GM18499 (cell line): Measurements from ENCODE around the gene TYRP1.

Experiments
- ATAC-seq: cut with Tn5 transposase; IDR thresholded peaks from one replicate; pipeline ENCODE4 v1.9.1; 2021; ENCODE audit warnings: moderate number of reproducible peaks; ENCODE audit not compliant: insufficient read depth, unreplicated experiment

TYRP1 gene

DNA sequence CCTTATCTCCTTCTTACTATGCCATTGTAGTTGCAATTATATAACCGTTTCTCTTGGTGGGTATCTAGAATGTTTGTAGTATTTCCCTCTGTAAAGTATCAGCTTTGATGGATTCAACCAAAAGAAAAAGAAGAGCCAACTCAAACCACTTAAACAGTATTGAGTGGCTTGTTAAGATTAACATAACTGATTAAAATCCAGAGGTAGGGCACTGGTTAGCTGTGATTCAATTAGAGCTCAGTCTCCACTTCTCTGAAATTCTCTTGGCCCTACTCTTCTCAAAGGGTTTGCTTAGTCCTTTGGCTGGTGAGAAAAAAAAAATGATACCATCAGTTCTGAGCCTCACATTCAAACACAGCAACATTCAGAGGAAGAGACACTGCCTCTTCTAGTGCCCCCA is 37.0 kb downstream of the TYRP1 start:
- ATAC-seq = no peak

DNA sequence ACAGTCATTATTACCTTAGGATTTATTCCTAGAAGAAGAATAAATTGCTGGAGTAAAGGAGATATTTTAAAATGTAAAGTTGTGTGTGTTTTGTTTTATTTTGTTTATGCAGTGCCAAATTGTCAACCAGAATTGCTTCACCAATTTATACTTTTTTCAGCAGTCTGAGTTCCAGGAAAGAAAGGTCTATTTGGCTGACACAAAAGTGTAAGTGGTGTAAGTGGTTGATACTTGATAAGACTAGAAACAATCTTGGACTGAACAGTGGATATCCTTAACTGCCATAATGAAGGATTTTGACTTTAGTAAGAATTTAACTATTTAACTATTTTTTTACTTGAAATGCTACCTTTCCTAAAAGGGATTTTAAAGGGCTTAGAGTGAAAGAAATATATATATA is 37.7 kb downstream of the TYRP1 start:
- ATAC-seq = no peak

DNA sequence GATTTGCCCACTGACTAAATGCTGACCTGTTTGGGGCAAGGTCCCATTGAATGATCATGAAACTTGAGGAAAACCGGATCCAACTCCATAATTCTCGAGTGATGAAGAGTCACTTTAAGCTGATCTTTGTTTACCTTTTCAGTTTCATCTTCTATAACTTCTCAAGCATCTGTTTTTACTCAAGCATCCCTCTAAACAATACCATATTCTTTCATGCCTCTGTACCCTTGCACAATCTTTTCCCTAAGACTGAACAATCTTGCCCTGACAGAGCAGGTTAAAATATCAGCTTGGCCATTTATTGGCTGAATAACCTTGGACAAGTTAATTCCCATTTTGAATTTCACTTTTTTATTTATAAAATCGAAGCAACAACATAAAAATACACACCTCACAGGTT is 39.8 kb downstream of the TYRP1 start:
- ATAC-seq = no peak

- ATAC-seq = no peak
These were observed 42.5 kb downstream of the TYRP1 start for GRCh38 chr9:12735665-12736064.

GRCh38 chr9:12737871-12738270 is 44.7 kb downstream of the TYRP1 start:
- no peak for ATAC-seq

GRCh38 chr9:12739014-12739652 is 45.9 kb downstream of the TYRP1 start:
- no peak for ATAC-seq

- no peak for ATAC-seq
These were observed 47.7 kb downstream of the TYRP1 start for GRCh38 chr9:12740845-12741244.

GRCh38 chr9:12748016-12748415 is 54.8 kb downstream of the TYRP1 start:
- ATAC-seq = no peak

DNA sequence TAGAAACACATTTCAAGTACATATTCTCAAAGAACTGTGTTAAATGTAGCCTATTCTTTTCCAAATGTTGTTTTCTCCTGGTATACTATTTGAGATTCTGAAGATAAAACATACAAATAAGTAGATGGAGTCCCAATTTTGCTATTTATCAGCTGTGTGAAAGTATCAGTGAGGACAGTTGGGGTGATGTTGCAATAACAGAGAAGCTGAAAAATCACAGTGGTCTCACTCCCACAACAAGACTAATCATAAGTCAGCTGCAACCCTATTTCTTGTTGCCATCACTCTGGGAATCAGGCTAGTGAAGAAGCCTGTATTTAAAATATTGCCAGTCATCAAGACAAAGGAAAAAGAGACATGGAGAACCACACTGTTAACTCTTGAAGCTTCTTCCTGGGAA is 55.8 kb downstream of the TYRP1 start:
- ATAC-seq = no peak

GRCh38 chr9:12753931-12754330 is 60.7 kb downstream of the TYRP1 start:
- no peak for ATAC-seq

DNA sequence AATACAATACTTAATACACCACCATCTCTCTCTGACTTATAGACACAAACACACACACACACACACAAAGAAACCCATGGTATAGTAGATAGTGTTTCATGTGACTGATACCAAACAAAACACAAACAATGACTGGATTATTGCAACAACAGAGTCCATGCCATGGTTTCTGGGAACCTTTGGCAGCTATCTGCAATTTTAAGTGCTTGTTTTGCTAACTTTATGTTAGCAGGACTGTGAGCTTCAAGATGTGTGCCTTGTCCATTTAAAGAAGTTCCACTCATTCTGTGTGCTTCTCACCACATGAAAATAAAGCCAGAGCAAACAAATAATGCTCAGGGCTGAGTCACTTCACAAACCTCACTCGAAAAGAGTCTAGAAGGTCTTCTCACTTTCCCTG is 66.6 kb downstream of the TYRP1 start:
- ATAC-seq = no peak
